ENCODE data around the gene SKI.

DNA sequence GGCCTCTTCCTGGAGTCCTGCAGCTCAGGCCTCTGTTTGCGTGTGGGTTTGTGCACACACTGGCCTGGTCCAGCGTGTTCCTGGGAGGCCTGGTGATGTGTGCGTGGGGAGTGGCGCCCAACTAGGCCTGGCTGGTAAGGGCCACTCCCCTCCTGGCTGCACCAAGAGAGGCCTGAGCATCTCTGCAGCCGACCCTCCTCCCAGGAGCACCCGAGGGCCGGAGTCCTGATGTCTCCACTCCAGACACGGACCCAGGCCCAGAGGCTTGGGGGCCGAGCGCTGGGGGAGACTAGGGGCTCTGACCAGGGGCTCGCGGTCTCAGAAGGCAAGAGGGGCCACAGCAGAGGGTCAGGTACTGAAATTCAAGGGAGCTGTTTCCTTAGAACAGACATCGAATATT lies 130.0 kb downstream of the SKI start:
- TF ChIP-seq, protein P1, sequence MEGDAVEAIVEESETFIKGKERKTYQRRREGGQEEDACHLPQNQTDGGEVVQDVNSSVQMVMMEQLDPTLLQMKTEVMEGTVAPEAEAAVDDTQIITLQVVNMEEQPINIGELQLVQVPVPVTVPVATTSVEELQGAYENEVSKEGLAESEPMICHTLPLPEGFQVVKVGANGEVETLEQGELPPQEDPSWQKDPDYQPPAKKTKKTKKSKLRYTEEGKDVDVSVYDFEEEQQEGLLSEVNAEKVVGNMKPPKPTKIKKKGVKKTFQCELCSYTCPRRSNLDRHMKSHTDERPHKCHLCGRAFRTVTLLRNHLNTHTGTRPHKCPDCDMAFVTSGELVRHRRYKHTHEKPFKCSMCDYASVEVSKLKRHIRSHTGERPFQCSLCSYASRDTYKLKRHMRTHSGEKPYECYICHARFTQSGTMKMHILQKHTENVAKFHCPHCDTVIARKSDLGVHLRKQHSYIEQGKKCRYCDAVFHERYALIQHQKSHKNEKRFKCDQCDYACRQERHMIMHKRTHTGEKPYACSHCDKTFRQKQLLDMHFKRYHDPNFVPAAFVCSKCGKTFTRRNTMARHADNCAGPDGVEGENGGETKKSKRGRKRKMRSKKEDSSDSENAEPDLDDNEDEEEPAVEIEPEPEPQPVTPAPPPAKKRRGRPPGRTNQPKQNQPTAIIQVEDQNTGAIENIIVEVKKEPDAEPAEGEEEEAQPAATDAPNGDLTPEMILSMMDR (IDR thresholded peaks at IDR 0.05; ENCODE audit: low read length): no peak
- no peak for TF ChIP-seq EZH2 (optimal IDR thresholded peaks at IDR 0.05; ENCODE audit: low read depth, low read length)

Measured in MM.1S (cell line).